Astrocyte (in vitro differentiated cells and primary cell): ENCODE data around the gene RIMBP2. TPM values are rescaled to one million over a fixed set of nuclear protein-coding genes. Genes with fewer than 3 reads are reported as not detected.

Experiments used
- DNase-seq: peaks from one replicate; pipeline ENCODE4 v3.0.0-alpha.2; 2010; ENCODE audit warnings: low read depth
- FAIRE-seq: peaks from 2 replicates; lab custom pipeline; 2011; peaks lifted over from hg19 to GRCh38; lab: Jason Lieb, UNC
- H2AFZ ChIP-seq: 2 replicates; pipeline ENCODE4 v1.6.0; 2012; ENCODE audit warnings: low read depth, low read length, inconsistent platforms
- H3K27ac ChIP-seq: 2 replicates; pipeline ENCODE4 v1.5.1; 2011; ENCODE audit warnings: low read depth, low read length, inconsistent platforms
- H3K27me3 ChIP-seq: 2 replicates; pipeline ENCODE4 v1.6.0; 2011; ENCODE audit warnings: low read length, inconsistent platforms; ENCODE audit not compliant: insufficient read depth
- H3K36me3 ChIP-seq: 2 replicates; pipeline ENCODE4 v1.5.1; 2011; ENCODE audit warnings: low read length, inconsistent platforms; ENCODE audit not compliant: insufficient read depth
- H3K4me1 ChIP-seq: 2 replicates; pipeline ENCODE4 v1.5.1; 2011; ENCODE audit warnings: low read length, inconsistent platforms; ENCODE audit not compliant: insufficient read depth
- H3K4me2 ChIP-seq: 2 replicates; pipeline ENCODE4 v1.6.0; 2012; ENCODE audit warnings: low read length, inconsistent platforms
- H3K4me3 ChIP-seq: 2 replicates; pipeline ENCODE4 v1.5.1; 2011; ENCODE audit warnings: low read depth, mild to moderate bottlenecking, low read length, inconsistent platforms; ENCODE audit not compliant: insufficient read depth
- H3K79me2 ChIP-seq: 2 replicates; pipeline ENCODE4 v1.6.0; 2012; ENCODE audit warnings: mild to moderate bottlenecking, low read length, inconsistent platforms; ENCODE audit not compliant: insufficient read depth
- H3K9ac ChIP-seq: 2 replicates; pipeline ENCODE4 v1.6.0; 2012; ENCODE audit warnings: mild to moderate bottlenecking, low read length, inconsistent platforms
- H3K9me3 ChIP-seq: 2 replicates; pipeline ENCODE4 v1.5.1; 2012; ENCODE audit warnings: low read depth, mild to moderate bottlenecking, low read length, inconsistent platforms; ENCODE audit not compliant: insufficient read depth
- H4K20me1 ChIP-seq: 2 replicates; pipeline ENCODE4 v1.6.0; 2012; ENCODE audit warnings: low read length, inconsistent platforms; ENCODE audit not compliant: insufficient read depth
- H3K27ac Mint-ChIP-seq: one replicate; pipeline ENCODE4 v1.8.0; 2021; ENCODE audit warnings: mild to moderate bottlenecking, mixed read lengths; ENCODE audit not compliant: unreplicated experiment
- H3K27me3 Mint-ChIP-seq: one replicate; pipeline ENCODE4 v1.8.0; 2021; ENCODE audit warnings: low read depth, mixed read lengths; ENCODE audit not compliant: unreplicated experiment
- H3K36me3 Mint-ChIP-seq: one replicate; pipeline ENCODE4 v1.8.0; 2021; ENCODE audit warnings: low read depth, mixed read lengths; ENCODE audit not compliant: unreplicated experiment
- H3K4me1 Mint-ChIP-seq: one replicate; pipeline ENCODE4 v1.8.0; 2021; ENCODE audit warnings: low read depth, mixed read lengths; ENCODE audit not compliant: unreplicated experiment
- H3K4me3 Mint-ChIP-seq: one replicate; pipeline ENCODE4 v1.8.0; 2021; ENCODE audit warnings: mild to moderate bottlenecking, moderate library complexity, mixed read lengths; ENCODE audit not compliant: unreplicated experiment
- H3K9me3 Mint-ChIP-seq: one replicate; pipeline ENCODE4 v1.8.0; 2021; ENCODE audit warnings: mild to moderate bottlenecking, mixed read lengths; ENCODE audit not compliant: unreplicated experiment
- EZH2 ChIP-seq: IDR thresholded peaks from 2 replicates; pipeline ENCODE4 v1.6.1; 2012; ENCODE audit warnings: mild to moderate bottlenecking, low read length, inconsistent platforms; ENCODE audit not compliant: insufficient read depth
- total RNA-seq: library from RNA; stranded (reverse); gene quantifications from 2 replicates; pipeline ENCODE4 v1.2.1, GENCODE V29; 2021
- TF ChIP-seq, protein P1 (sequence below): IDR thresholded peaks from 2 replicates; pipeline ENCODE4 v1.5.1; 2011; ENCODE audit warnings: low read depth, mild to moderate bottlenecking, inconsistent platforms, low read length, moderate library complexity; ENCODE audit not compliant: insufficient read depth

RIMBP2 gene
- total RNA-seq, 1 donor from 2014 or later = 2.2 TPM

GRCh38 chr12:130497321-130497720, 218.8 kb downstream of the RIMBP2 start:
- DNase-seq (no peak), FAIRE-seq (no peak)
- H3K36me3 ChIP-seq = no peaks in the 10 kb centered on the region
- Mint-ChIP-seq H3K4me3 (no peak overlapping the region), H3K27me3 (no peaks in the 10 kb centered on the region), H3K27ac (no peak overlapping the region), H3K4me1 (no peaks in the 10 kb centered on the region), H3K36me3 (no peaks in the 10 kb centered on the region), H3K9me3 (peaks cover 18% of the 10 kb centered on the region)
- H3K27me3 ChIP-seq = no peaks in the 10 kb centered on the region
- H3K79me2 ChIP-seq = no peaks in the 10 kb centered on the region
- H3K4me3 ChIP-seq = no peak overlapping the region
- TF ChIP-seq EZH2 = no peak
- TF ChIP-seq, protein P1, sequence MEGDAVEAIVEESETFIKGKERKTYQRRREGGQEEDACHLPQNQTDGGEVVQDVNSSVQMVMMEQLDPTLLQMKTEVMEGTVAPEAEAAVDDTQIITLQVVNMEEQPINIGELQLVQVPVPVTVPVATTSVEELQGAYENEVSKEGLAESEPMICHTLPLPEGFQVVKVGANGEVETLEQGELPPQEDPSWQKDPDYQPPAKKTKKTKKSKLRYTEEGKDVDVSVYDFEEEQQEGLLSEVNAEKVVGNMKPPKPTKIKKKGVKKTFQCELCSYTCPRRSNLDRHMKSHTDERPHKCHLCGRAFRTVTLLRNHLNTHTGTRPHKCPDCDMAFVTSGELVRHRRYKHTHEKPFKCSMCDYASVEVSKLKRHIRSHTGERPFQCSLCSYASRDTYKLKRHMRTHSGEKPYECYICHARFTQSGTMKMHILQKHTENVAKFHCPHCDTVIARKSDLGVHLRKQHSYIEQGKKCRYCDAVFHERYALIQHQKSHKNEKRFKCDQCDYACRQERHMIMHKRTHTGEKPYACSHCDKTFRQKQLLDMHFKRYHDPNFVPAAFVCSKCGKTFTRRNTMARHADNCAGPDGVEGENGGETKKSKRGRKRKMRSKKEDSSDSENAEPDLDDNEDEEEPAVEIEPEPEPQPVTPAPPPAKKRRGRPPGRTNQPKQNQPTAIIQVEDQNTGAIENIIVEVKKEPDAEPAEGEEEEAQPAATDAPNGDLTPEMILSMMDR = no peak
- no peaks in the 10 kb centered on the region for H3K4me1 ChIP-seq
- peaks cover 6% of the 10 kb centered on the region for H3K9me3 ChIP-seq
- no peaks in the 10 kb centered on the region for H4K20me1 ChIP-seq
- H2AFZ ChIP-seq = no peak overlapping the region
- H3K4me2 ChIP-seq = no peak overlapping the region
- no peak overlapping the region for H3K9ac ChIP-seq
- no peak overlapping the region for H3K27ac ChIP-seq

- no peak overlapping the region for H3K27ac Mint-ChIP-seq
- Histone ChIP-seq H3K4me1 (no peaks in the 10 kb centered on the region), H3K4me3 (no peak overlapping the region), H3K9me3 (peaks cover 6% of the 10 kb centered on the region), H3K36me3 (no peaks in the 10 kb centered on the region), H3K79me2 (no peaks in the 10 kb centered on the region), H4K20me1 (no peaks in the 10 kb centered on the region), H3K4me2 (no peak overlapping the region), H3K27me3 (no peaks in the 10 kb centered on the region), H3K9ac (no peak overlapping the region), H2AFZ (no peak overlapping the region), H3K27ac (no peak overlapping the region)
- H3K9me3 Mint-ChIP-seq = peaks cover 18% of the 10 kb centered on the region
- H3K4me3 Mint-ChIP-seq = no peak overlapping the region
- no peaks in the 10 kb centered on the region for H3K4me1 Mint-ChIP-seq
- no peaks in the 10 kb centered on the region for H3K36me3 Mint-ChIP-seq
- H3K27me3 Mint-ChIP-seq = no peaks in the 10 kb centered on the region
- no peak for FAIRE-seq
- no peak for DNase-seq
- no peak for TF ChIP-seq EZH2
- TF ChIP-seq, protein P1 = no peak
Measured at GRCh38 chr12:130496516-130497120, 219.5 kb downstream of the RIMBP2 start.

- H3K79me2 ChIP-seq = no peaks in the 10 kb centered on the region
- DNase-seq (no peak), FAIRE-seq (no peak)
- H3K4me2 ChIP-seq = no peak overlapping the region
- peaks cover 2% of the 10 kb centered on the region for H3K9me3 ChIP-seq
- H2AFZ ChIP-seq = no peak overlapping the region
- no peaks in the 10 kb centered on the region for H3K36me3 Mint-ChIP-seq
- H3K27me3 ChIP-seq = no peaks in the 10 kb centered on the region
- no peak overlapping the region for H3K27ac ChIP-seq
- H3K9me3 Mint-ChIP-seq = peaks cover 18% of the 10 kb centered on the region
- H3K27me3 Mint-ChIP-seq = no peaks in the 10 kb centered on the region
- H4K20me1 ChIP-seq = no peaks in the 10 kb centered on the region
- no peak overlapping the region for H3K4me3 Mint-ChIP-seq
- no peaks in the 10 kb centered on the region for H3K36me3 ChIP-seq
- H3K4me1 ChIP-seq = no peaks in the 10 kb centered on the region
- no peaks in the 10 kb centered on the region for H3K4me1 Mint-ChIP-seq
- H3K4me3 ChIP-seq = no peak overlapping the region
- no peak overlapping the region for H3K27ac Mint-ChIP-seq
- TF ChIP-seq, protein P1 = no peak
- no peak for TF ChIP-seq EZH2
- no peak overlapping the region for H3K9ac ChIP-seq
Measured at GRCh38 chr12:130495156-130495555, 220.9 kb downstream of the RIMBP2 start.
